Left hindlimb (tissue), 1 donor: ENCODE measurements around the gene RASGRF2.

Experiments used
- DNase-seq: peaks from one replicate; pipeline ENCODE4 v3.0.0-alpha.2; 2018

The RASGRF2 gene, protein sequence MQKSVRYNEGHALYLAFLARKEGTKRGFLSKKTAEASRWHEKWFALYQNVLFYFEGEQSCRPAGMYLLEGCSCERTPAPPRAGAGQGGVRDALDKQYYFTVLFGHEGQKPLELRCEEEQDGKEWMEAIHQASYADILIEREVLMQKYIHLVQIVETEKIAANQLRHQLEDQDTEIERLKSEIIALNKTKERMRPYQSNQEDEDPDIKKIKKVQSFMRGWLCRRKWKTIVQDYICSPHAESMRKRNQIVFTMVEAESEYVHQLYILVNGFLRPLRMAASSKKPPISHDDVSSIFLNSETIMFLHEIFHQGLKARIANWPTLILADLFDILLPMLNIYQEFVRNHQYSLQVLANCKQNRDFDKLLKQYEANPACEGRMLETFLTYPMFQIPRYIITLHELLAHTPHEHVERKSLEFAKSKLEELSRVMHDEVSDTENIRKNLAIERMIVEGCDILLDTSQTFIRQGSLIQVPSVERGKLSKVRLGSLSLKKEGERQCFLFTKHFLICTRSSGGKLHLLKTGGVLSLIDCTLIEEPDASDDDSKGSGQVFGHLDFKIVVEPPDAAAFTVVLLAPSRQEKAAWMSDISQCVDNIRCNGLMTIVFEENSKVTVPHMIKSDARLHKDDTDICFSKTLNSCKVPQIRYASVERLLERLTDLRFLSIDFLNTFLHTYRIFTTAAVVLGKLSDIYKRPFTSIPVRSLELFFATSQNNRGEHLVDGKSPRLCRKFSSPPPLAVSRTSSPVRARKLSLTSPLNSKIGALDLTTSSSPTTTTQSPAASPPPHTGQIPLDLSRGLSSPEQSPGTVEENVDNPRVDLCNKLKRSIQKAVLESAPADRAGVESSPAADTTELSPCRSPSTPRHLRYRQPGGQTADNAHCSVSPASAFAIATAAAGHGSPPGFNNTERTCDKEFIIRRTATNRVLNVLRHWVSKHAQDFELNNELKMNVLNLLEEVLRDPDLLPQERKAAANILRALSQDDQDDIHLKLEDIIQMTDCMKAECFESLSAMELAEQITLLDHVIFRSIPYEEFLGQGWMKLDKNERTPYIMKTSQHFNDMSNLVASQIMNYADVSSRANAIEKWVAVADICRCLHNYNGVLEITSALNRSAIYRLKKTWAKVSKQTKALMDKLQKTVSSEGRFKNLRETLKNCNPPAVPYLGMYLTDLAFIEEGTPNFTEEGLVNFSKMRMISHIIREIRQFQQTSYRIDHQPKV (N-terminal part only)

DNA sequence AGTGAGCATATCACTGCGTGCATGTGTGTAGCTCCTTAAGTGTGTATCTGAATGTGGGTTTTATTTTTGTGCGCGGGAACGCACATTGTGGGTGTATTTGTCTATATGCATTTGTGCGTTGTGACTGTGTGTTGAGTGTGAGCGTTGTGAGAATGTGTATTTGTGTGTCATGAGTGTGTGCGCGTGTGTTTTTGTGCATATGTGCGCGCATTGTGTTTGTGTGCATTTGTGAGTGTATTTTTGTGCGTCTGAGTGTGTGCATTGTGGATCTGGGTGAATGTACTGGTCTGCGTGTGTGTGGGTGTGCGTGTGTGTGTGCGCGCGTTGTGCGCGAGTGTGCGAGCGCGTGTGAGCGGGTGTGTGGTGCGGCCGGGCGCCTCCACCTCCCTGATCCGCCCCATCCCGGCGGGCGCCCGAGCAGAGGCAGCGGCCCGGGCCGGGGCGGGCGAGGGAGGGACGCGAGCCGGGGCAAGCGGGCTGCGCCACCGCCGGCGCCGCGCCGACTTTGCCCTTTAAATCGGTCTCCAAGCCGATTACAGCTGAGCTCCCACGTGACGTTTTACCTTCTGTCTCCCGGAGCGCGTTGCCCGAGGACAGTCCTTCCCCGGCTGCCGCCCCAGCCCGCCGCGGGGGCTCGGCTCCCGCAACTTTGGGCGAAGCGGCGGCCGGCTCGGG lies at the start of gene RASGRF2:
Gene RASGRF2, plus strand, starts transcription at position 596 of the 675 bp plus-strand sequence. CDS start 376 bp downstream, outside the sequence.
- no peak for DNase-seq

DNA sequence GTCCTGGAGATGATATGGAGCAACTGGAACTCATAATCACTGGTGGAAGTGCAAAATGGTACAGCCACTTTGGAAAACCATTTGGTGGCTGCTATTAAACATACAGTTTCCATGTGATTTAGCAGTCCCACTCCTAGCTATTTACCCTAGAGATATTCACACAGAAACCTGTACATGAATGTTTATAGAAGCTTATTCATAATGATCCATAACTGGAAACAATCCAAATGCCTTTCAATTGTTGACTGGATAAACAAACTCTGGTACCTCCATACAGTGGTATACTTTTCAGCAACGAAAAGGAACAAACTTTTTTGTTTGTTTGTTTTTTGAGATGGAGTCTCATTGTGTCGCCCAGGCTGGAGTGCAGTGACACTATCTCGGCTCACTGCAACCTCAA lies 47.7 kb upstream of the RASGRF2 start:
- DNase-seq = no peak

DNA sequence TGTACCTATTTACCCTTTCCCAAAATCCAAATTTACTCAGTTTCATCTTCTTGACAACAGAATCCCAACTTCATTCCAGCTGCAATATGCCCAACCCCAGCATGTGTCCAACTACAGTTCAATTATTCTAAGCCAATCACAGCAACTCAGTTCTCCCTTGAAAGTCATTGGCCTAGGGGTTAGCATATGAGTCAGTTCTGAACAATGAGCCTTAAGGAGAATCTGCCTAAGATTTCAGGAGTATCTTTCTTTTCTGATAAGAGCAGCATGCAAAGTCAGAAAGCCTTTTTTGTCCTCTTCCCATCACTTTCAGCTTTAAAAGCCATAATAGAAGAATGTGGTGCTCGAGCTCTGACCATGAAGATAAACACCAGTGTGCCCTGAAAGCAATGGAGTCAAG lies 44.4 kb upstream of the RASGRF2 start:
- DNase-seq = no peak

DNA sequence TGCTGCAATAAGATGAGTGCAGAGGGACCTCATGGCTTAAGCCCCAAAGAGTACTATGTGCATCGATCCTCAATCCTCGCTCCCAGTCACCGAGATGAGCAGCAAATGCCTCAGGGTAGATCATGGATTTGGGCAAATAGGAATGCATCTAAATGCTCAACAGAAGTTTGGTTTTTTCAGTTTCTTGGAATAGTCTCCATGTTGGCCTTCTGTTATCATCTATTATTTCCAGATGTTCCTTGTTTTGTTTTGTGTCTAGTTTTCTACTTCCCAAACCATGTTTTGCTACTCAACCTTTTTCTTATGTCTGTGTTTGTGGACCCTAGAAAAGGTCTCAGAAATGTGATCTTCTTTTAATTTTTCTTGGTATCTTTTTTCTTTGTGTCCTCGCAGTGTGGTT lies 43.5 kb upstream of the RASGRF2 start:
- DNase-seq = no peak

DNA sequence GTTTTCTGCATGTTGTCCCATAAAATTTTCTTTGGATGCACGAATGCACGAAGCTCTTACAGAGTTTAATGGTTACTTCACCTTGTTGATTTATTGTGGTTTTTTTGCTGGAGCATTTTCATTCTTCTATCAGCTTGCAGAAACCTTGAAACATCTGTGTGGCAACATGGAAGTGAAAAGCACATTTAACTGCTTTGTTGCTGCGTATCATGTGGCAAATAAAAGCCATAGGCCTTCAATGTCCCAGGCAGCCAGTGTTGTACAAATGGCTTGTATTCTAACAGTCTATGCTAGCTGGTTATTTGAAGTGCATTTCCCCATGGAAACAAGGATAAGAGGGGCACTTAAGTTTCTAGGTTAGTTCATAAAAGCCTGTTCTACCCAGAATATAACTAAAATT lies 42.5 kb upstream of the RASGRF2 start:
- no peak for DNase-seq

DNA sequence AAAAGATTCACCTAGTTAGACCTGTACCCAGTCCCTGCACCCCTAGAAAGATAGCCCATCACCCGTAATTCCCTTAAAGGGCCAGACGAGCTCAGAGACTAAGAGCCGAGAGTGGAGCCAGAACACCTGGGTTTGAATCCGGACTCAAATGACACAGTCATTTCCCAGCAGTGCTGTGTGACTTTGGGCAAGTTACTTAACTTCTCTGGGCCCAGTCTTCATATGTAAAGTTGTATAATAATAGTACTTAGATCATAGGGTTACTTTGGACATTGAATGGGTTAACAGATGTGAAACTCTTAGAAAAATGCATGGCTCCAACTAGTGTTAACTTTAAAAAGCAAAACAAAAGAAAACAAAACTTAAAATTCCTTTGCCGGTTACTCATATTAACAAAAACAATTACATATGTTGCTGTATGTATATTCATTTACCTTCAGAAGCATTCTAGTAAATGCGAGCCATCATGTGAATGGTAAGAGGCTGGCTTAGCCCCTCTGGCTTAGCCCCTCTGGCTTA lies 40.4 kb upstream of the RASGRF2 start:
- DNase-seq = no peak

DNA sequence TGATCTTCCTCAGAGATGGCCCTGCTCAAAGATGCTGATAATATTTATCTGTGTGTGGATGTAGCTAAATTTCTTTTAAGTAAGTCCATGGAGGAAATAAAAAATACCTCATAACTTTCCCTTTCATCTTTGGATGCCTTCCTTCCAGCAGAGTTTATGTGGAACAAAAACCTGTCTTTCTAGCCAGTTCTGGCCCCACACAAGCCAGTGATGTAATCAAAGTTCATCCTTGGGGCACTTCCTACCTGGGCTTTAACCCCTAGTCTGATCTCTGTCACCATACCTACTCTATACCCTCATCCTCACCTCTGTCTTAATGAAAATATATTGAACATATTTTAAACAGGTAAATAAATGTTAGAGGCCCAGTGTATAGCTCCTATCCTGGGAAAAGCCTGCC lies 39.8 kb upstream of the RASGRF2 start:
- no peak for DNase-seq

DNA sequence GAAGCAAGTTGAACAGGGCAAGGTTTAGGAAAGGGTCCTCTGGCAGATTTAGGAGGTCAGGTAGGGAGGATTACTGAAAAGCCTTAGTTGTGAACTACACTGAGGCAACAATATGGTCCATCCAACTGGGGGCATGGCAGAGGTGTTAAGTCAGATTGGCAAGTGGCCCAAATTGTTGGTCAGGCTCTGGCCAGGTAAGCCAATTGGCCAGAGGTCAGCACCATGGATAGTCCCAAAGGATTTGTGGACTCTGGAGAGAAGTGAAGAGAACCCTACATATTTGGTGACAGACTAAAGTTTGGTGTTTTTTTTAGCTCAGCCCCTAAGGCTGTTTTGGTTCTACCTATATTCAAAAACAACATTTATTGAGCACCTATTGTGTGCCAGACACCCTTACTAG lies 39.1 kb upstream of the RASGRF2 start:
- DNase-seq = no peak

DNA sequence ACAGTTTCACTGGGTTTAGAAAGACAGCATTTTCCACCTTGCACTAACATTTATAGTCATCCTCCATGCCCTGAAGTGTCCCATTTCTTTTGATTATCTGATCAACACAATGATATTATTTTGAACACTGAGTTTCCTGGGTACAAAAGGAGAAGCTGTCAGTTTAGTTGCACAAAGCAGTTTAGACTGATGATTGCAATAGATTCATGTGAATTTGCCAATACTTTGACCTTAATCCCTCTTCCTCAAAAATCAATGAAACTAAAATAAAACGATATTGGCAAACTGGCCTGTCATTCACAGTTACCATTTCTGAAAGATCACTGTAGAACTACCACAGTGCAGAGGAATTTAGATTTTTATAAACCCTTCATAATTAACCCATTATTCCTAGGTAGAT lies 34.2 kb upstream of the RASGRF2 start:
- DNase-seq = no peak

DNA sequence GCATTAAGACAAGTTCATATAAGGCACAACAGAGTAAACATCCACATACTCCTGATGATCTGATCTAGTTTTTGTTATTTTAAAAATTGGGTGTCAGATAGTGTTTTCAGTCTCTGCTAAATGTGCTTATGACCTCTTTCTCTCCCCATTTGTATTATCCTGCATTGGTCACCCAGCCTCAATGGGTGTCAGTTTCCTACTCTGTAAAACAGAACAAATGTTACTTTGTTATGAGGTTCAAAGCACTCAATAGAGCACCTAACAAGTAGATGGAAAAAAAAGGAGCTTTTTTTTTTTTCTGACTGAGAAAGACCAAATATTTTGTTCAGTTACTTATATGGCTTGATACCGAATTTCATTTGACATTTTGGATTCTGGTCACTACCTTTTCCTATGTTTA lies 33.6 kb upstream of the RASGRF2 start:
- DNase-seq = no peak

DNA sequence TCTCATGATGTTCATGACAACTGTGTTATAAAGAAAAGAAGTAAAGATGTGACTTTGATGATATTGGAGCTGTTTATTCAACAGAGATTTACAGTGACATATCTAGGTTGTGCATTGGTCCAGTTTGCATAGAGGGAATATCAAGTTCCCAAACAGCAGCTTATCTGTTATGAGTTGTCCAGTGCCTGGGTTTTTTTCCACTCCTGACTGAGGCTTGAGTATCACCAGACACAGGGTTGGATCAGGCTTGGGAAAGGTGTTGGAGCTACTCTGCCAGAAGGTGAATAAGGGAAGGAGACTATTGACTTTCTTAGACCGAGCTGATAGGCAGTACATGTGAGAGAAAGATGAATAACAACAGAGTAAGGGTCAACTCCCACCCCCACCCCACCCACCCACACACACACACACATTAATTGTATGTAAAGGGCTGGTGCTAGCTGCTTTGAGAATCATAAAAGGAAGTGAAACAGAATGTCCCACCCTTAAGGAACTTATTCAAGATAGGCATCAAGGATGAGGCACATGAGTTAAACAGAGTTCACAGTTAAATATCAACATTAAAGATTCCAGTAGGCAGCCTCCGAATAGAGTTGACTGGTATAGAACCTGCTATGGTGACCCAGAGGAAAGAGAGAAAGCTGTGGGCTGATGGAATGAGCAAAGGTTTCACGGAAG lies 33.0 kb upstream of the RASGRF2 start:
- DNase-seq = no peak

DNA sequence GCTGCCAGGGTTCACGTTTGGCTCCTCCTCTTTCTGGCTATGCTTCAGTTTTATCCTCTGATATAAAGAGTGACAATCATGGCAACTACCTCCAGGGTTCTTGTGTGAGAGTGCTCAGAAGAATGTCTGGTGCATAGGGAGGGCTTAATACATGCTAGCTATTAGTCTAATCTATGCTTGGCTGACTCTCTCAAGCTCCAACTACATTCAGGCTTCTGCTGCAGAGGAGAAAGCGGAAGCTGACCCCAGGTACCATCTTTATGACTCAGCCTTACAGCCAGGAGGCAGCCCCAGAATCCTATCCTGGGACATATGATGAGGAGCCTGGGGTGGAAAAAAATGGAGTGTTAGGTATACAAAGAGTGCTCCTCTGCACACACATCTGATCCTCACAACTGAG lies 32.1 kb upstream of the RASGRF2 start:
- no peak for DNase-seq

DNA sequence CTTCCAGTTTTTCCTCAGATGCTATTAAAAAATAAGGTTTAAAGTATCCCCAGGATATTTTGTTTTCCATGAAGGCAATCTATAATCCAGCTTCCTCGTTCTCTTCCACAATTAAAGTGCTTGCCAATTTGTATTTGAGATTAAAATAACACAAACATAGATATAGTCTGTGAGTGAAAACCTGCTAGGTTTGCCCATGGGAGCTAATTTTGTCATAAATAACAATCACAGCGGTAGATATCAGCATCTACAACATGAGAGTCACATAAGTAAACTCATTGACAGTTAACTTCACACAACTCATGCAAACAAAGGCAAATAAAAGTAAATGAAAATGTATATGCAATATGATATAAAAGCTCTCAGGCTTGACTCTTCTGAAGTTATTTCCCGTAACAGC lies 29.2 kb upstream of the RASGRF2 start:
- DNase-seq = no peak

DNA sequence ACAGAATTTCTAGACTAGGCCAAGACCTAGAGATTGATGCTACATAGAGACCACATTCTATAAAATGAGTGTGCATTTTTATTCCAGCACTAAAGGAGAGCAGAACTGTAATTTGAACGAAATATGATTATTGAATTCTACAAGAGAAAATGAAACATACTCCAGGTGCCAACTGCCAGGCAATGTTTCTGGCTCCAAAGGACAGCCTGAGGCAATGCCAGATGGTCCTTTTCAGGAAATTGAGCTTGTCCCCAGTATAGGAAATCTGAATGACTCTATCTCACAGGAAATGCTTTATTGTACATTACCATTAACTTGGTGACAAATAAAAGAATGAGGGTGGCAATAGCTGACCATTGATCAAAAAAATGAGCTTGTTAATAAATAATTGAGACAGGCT lies 28.8 kb upstream of the RASGRF2 start:
- no peak for DNase-seq

DNA sequence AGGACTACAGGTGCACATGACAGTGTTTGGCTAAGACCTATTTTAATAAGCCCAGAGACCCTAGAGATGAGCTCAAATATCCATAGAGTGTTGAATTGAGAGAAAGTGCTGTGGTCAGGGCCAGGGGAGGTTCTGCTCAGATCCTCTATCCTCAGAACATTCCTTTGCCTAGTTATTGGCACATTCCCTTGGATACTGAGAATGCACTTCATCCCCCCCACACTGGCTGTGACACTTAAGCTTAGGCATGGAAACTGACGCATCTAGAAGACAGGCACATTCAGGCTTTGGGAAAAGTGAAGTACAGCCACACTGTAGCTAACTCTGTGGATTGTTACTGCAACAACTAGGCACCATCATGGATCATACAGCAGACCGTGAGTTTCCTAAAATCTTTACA lies 27.1 kb upstream of the RASGRF2 start:
- DNase-seq = no peak

DNA sequence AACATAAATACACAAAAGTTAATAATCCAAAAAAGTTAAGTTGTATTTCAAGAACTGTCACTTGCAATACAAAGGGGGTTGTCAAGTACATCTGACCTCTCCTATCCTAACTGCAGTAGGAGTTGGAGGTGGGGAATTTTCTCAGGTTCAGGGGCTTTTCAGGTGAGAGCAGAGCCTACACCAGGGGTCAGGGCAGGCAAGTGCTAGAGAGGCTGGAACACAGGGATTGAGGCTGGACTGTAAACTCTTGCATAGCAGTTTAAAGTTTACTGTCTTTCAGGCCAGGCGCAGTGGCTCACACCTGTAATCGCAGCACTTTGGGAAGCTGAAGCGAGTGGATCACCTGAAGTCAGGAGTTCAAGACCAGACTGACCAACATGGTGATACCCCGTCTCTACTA lies 25.4 kb upstream of the RASGRF2 start:
- DNase-seq = no peak

DNA sequence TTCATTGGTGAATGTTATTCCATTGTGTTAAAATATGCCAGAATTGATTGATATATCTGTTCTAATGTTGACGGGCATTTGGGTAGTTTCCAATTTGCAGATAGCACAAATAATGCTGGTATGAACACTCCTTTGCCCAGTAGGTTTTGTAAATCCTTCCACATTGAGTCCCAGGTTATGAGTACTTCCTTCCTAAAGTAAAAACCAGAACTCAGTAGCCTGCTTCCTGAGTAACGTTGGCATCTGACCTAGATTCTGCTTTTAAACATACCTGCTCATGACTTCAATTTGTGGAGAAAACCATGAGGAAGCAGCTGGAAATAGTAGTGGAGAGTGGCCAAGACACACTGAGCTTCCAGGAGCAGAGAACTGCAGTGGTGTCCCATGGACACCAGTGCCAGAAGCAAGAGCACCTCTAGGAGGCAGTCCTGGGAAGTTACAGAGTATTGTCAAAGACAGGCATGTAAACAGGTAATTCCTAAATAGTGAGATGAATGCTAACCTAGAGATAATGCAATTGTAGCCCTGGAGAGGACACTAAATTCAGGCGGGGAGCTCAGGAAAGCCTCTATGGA lies 24.3 kb upstream of the RASGRF2 start:
- no peak for DNase-seq

DNA sequence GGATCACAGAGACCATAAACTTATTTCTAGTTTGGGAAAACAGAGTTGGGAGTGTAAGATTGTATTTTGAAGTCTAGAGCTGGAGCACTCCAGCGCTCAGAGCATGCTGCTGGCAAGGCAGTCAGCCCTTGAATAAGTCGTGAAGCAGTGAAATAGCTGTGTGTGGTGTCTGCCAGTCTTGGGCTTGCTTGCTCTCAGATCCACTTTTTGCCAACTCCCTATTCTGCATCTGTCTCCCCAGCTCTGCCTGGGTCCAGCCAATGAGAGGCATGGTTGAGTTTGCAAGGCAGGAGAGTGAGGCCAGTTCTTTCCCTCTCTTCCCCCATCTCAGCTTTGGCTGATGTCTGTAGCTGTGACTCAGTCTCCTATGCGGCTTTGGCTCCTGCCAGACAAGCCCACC lies 23.3 kb upstream of the RASGRF2 start:
- no peak for DNase-seq

DNA sequence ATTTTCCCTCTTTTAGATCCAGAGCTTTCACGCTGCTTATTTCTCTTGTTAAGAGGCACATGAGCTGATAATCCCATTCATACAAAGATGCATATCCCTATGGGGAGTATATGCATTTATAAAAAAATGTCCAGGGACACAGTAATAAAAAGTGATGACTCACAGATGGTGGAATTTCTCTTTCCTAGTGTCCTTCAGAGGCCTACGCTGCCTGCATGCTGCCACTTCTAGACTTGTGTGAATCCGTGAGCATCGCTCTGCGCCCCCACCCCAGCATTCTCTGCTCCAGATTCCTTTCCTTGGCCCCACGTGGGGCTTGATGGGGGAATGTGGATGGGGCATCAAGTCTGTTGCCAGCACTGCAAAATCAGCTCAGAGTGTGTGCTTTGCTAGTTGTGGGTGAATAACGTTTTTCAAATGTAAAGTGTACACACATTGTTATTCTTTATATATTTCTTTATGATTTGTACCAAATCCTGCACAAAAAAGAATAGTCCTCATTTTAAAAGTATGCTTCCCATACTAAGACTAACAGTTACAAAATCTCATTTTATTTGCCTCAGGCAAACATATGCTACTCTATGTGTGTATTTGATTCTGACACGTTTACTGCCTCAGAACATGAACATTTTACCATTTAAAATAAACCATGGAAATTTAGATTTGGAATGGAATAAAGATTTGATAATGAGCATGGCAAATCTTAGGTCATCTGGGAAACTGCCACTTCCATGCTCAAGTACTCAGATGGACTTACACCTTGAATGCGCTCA lies 22.4 kb upstream of the RASGRF2 start:
- no peak for DNase-seq

DNA sequence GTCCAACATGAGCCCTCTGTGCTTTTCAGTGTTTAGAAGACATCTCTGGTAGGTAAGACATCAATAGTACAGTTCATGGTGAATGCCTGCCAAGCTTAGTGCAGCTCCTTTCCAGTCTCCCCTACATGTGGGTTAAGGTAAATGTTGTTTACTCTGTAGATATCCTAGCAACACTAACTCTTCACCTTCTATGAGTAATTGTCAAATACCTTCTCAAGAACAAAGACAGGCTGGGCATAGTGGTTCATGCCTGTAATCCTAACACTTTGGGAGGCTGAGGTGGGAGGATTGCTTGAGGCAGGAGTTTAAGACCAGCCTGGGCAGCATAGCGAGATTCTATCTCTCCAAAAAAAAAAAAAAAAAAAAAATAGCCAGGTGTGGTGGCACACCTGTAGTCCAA lies 18.7 kb upstream of the RASGRF2 start:
- no peak for DNase-seq

DNA sequence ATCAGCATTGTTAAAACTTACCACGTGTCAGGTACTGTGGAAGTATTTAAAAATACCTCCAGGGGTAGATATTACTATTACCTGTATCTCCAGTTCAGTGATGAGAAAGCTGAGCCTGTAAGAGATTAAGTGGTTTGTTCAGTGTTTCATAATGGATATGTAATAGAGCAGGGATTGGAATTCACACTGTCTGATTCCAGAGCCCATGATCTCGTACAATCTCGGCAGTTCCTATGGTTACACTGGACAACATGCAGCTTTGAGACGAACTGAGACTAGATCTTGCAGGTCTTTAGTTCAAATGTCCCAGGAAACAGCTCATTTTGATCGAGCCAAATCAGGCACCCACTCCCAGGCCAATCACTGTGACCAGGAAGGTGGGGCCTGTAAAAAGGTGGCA lies 8.8 kb upstream of the RASGRF2 start:
- no peak for DNase-seq
